PC-3 (cell line): ENCODE results near the gene ODC1.
"Not testable (repeated sequence)": the region's sequence is repeated elsewhere in the genome, so short reads cannot be mapped to it uniquely, and the experiment has no call there.

ENCODE experiments used
- CTCF ChIP-seq: fragments of 300-600 bp; sonication (generic); conservative IDR thresholded peaks from 2 replicates; pipeline ENCODE4 v1.5.1; 2017; ENCODE audit warnings: antibody characterized with exemption, low read depth, mild to moderate bottlenecking, low read length
- EZH2 ChIP-seq: fragments of 300-600 bp; sonication (generic); IDR thresholded peaks from one replicate; pipeline ENCODE4 v1.6.1; 2017; ENCODE audit warnings: antibody characterized with exemption, mild to moderate bottlenecking, low read length; ENCODE audit not compliant: unreplicated experiment

- not testable (repeated sequence) for TF ChIP-seq CTCF, EZH2
Observed at GRCh38 chr2:10488142-10488541, 40.0 kb upstream of the ODC1 start.
